Peyer's patch (tissue), 4 donors: ENCODE measurements around the gene MXD4.

Experiments used
- CTCF ChIP-seq, 6 experiments: fragments of 450-650 bp in 4 of 6; fragments of 200-600 bp in 2 of 6; sonication (generic) in 1 of 6; IDR thresholded peaks; one replicate each; pipeline ENCODE4 v1.5.1; 2017 to 2019; ENCODE audit warnings: antibody characterized with exemption in 6 of 6, mild to moderate bottlenecking in 3 of 6, moderate library complexity in 1 of 6
- POLR2A ChIP-seq, 2 donors: fragments of 450-650 bp; IDR thresholded peaks; one replicate each; pipeline ENCODE4 v1.5.1; 2017; ENCODE audit warnings: antibody characterized with exemption in 2 of 2, mild to moderate bottlenecking in 2 of 2, moderate library complexity in 2 of 2

GRCh38 chr4:2273657-2274319, 11.9 kb upstream of the MXD4 start:
- no peak for TF ChIP-seq POLR2A (IDR thresholded peaks at IDR 0.05)
- TF ChIP-seq CTCF (IDR thresholded peaks at IDR 0.05), result no peak
